Measurements from ENCODE around the gene UNC5C.

DNA sequence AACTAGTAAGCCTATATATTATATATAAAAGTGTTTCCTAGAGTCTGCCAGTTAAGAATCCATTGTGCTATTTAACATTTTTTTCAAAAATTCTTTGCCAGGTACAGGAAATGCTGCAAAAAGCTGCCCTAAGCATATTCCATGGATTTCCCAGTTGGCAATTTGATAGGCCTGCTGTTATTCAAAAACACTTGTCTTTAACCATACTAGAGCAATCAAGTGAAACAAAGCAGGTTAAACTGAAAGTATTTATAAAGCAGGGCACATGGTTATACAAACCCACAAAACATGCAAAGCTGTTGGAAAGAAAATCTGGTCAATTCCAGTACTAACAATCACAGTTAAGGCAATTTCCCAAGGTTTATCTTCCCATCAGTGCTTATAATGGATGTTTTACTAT is 159.9 kb downstream of the UNC5C start:
- TF ChIP-seq POLR2A (IDR thresholded peaks at IDR 0.05) (no peak), EP300 (IDR thresholded peaks at IDR 0.05) (no peak)

All from tibial nerve (tissue), 3 donors.